AG09309 (cell line): ENCODE results near the gene RALGPS1.

Experiments
- DNase-seq: peaks from one replicate; pipeline ENCODE4 v3.0.0-alpha.2; 2010; ENCODE audit warnings: low read depth
- H3K4me3 ChIP-seq: 2 replicates; pipeline ENCODE4 v1.5.1; 2011; ENCODE audit warnings: mild to moderate bottlenecking, low read depth, low read length, moderate library complexity; ENCODE audit not compliant: control insufficient read depth
- CTCF ChIP-seq: IDR thresholded peaks from 2 replicates; pipeline ENCODE4 v1.5.1; 2011; ENCODE audit warnings: mild to moderate bottlenecking, low read depth, low read length, inconsistent platforms; ENCODE audit not compliant: insufficient read depth, control insufficient read depth; ENCODE audit errors: missing control alignments

RALGPS1 gene

DNA sequence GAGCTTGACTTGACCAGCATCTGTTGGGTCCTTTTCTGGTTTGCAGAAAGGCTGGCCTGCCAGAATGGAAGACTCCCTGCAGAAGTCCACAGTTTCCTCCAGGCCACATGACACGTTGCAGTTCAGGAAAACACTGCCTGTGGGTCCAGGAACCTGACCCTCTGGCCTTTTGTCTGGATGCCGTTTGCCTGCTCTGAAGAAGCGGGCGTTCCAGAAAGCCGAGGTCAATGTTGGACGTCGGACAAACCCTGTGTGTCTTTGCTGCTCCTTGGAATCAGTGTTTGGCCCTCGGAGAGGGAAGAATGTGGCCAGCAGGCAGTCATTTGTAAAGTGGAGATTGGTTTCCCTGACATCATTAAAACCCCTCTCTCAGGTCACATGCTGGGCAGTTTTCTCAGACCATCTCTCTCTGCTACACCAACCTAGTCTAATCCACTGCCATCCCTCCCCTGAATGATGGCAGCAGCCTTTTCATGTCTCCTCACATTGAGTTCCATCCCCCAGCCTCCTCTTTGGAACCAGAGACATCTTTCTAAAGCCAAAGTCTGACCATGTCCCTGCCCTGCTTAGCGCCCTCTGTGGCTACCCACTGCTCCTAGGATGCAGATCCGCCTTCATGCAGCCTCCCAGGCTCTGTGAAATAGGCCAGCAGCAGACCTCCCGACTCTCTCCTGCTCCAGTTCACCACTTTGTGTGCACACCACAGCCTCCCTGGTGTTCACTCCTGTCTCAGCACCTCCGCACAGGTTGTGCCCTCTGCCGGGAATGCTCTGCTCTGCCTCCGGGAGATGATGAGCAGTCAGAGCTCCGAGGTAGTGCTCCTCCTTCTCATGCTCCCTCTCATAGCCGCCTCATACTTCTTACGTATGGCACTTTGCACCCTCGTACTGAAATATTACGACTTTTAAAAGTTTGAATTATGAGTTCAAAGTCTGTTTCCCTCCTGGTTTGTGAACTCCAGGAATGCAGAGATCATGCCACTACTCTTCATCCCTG, 75.6 kb downstream of the RALGPS1 start:
- no peak for TF ChIP-seq CTCF
- no peak overlapping the region for H3K4me3 ChIP-seq
- no peak for DNase-seq

- TF ChIP-seq CTCF = no peak
Observed at GRCh38 chr9:126991183-126991582, 76.6 kb downstream of the RALGPS1 start.

GRCh38 chr9:126992427-126992826, 77.8 kb downstream of the RALGPS1 start:
- TF ChIP-seq CTCF = no peak
- no peak overlapping the region for H3K4me3 ChIP-seq
- DNase-seq = no peak

More at GRCh38 chr9:126991183-126991582, 76.6 kb downstream of the RALGPS1 start:
- no peak overlapping the region for H3K4me3 ChIP-seq
- DNase-seq = no peak

DNA sequence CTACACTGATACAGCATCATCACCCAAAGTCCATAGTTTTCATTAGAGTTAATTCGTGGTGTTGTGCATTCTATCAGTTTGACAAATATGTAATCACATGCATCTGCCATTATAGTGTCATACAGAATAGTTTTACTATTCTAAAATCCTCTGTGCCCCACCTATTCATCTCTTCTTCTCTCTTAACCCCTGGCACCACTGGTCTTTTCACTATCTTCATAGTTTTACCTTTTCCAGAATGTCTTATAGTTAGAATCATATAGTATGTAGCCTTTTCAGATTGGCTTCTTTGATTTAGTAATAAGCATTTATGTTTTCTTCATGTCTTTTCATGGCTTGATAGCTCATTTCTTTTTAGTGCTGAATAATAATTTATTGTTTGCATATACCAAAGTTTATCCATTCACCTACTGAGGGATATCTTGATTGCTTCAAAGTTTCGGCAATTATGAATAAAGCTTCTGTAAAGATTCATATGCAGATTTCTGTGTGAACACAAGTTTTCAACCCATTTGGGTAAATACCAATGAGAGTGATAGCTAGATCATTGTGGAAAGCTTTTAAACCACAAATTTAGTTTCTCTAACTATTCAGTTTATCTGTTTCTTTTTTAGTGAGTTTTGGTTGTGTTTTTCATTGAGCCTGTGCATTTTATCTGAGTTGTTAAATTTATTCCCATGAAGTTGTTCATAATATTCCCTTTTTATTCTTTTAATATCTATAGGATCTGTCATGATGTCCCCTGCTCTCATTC, 84.9 kb downstream of the RALGPS1 start:
- no peak for TF ChIP-seq CTCF
- no peak overlapping the region for H3K4me3 ChIP-seq
- no peak for DNase-seq

DNA sequence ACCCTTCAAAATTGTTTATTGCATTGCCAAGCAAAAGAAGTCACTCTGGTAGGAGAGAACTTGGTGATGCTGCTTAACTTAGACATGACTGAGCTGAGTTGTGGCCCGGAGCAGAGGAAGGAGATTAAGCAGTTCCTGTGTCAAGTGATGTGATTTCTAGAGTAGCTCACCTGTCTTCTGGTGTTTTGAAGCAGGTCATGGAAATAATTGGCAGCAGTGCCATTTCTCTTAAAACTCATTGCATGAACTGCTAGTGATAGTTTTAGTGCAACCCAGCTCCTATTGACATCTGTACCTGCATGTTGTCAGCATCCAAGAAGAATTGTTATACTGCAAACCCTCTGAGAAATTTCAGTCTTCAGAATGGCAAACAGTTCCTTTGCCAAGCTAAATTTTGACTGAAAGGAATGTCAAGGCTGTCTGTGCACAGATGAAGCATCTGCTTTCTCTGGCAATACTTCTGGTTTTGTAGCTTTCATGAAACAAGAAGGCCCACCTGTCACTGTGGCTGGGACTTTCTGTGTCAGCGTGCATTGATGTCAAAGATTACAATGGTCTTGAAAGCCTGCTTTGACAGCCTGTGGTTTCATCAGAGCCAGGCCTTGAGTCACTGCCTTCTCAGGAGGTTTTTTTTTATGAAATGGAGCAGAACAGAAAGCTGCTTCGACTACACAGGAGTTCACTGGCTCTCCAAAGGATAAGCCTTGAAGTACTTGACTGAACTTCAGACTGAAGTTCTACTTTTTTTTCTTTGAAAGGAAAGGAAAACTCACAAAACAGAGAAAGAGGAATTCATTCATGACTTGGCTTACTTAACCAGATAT, 90.6 kb downstream of the RALGPS1 start:
- DNase-seq = no peak
- H3K4me3 ChIP-seq = no peak overlapping the region
- no peak for TF ChIP-seq CTCF

DNA sequence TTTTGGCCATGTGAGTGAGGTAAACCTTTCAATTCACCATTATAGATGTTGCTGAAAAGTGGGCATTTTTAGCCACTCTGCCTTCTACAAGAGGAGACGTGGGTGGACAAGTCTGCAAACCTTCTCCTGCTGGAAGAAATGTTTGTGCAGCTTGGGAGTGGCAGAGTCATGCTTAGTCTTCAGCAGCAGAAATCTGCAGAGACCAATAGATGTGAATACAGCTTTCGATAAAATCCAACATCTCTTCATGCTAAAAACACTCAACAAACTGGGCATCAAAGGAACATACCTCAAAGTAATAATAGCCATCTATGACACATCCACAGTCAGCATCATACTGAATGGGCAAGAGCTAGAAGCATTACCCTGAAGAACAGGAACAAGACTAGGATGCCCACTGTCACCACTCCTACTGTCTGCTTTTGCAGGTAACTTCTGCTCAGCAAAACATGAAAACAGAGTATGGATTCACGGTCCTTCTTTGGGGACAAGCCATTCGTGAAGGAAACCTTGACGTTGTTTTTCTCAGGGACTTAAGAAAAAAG, 91.3 kb downstream of the RALGPS1 start:
- no peak for DNase-seq
- H3K4me3 ChIP-seq = no peak overlapping the region
- no peak for TF ChIP-seq CTCF
